ENCODE data around the gene TMEM191C.
"Not testable (repeated sequence)": the region's sequence is repeated elsewhere in the genome, so short reads cannot be mapped to it uniquely, and the experiment has no call there.

TMEM191C gene

GRCh38 chr22:21484039-21484438 is 16.9 kb downstream of the TMEM191C start:
- DNase-seq: not testable (repeated sequence)

- not testable (repeated sequence) for DNase-seq
Measured at GRCh38 chr22:21487723-21488122, 20.5 kb downstream of the TMEM191C start.

DNA sequence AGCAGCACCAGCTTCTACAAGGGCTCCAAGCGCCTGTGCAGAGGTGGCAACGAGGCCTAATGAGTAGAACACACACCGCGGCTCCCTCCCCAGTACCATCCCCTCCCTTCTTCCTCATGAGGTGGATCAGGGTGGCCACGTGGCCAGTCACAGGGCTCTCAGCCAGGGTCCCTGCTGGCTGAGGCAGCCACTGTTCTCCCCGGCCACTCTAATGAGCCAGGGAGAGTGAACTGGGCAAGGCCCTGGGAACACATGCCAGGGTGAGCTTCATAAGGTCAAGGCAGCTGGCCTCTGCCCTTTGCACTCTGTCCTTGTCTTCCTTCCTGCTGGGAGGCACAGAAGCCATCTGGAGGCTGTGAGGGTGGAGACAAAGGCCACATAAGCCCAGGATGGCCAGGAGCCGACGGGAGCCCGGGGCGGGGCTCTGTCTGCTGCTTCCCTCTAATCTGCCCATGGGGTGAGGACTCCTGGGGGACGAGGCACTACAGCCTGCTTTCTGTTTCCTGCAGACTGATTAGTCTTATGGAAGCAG is 22.0 kb downstream of the TMEM191C start:
- not testable (repeated sequence) for DNase-seq

GRCh38 chr22:21490556-21490955 is 23.4 kb downstream of the TMEM191C start:
- DNase-seq: not testable (repeated sequence)

GRCh38 chr22:21492271-21492670 is 25.1 kb downstream of the TMEM191C start:
- not testable (repeated sequence) for DNase-seq

DNA sequence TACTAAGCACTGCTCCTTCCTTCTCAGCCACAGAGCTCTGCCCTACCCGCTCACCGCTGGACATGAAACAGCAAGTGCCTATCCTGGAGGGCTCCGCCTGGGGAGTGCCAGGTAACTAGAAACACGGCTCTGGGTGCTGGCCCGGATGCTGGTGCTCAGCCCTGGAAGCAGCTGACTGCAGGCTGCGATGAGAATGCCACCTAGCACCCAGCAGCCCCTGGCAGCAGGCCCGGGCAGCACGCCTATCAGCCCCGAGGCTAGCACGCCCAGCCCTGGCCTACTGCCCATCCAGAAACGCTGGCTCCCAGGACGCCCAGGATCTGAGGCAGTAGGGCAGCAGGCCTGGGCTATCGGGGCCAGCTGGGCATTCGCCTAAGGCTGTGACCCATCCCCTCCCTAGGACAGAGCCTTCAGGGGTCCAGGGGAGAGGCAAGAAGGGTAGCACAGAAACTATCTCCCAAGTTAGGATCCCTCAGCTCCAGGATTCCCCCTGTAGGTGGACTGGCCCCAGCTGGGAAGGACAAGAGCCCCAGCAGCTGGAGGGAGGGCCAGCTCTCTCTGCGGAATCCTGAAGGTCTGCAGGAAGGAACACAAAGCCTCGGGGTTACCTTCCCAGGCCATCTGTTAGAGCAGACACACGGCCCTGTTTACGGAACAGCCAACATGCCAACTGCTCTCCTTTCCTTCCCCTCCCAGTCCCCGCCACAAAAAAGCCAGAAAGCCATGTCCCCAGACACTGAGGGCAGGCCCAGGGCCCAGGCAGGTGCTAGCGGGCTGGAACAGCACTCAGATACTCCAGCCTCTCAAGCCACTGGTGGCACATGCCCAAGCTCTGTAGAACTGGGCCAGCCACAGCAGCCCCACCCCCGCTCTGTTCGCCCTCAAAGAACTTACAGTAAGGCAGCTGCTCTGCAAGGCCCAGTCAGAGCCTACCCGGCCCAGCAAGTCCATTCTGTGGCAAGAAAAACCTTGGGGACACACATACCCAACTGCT is 26.9 kb downstream of the TMEM191C start:
- DNase-seq: not testable (repeated sequence)

DNA sequence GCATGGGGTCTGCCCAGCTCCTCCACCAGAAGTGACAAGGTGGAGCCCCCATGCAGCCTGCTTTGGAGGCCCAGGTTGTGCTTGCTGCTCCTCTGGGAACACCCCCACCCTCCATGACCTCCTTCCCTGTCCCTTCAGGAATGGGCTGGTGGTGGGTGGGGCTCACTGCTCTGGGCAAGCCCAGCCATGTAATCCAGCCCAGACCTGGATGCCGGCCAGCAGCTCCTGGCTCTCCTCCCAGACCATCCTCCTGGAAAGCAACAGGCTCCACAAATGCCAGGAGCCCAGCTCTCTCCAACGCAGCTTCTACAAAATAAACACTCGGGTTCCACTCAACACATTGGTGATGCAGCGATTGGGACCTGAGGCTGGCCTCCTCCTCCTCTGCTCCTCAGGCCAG is 30.8 kb downstream of the TMEM191C start:
- not testable (repeated sequence) for DNase-seq

- not testable (repeated sequence) for DNase-seq
Measured at GRCh38 chr22:21498489-21498888, 31.3 kb downstream of the TMEM191C start.

GRCh38 chr22:21499623-21500506 is 32.7 kb downstream of the TMEM191C start:
- DNase-seq: not testable (repeated sequence)

DNA sequence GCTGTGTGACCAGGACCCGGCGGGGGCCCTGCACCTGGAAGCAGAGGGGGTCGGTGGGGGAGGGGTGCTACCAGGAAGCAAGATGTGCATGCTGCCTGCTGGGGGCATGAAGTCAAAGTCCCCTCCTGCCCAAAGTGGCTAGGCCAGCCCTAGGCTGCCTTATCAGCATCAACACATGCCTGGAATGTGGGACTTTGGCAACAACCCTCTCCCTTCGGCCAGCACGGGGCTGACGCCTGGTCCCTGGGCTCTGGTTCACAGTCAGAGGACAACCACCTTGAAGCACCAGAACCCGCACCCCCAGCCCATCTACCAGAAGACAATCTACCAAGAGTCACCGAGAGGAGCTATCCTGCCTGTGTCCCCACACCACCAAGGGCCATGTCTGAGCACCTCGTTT is 43.2 kb downstream of the TMEM191C start:
- not testable (repeated sequence) for DNase-seq

DNA sequence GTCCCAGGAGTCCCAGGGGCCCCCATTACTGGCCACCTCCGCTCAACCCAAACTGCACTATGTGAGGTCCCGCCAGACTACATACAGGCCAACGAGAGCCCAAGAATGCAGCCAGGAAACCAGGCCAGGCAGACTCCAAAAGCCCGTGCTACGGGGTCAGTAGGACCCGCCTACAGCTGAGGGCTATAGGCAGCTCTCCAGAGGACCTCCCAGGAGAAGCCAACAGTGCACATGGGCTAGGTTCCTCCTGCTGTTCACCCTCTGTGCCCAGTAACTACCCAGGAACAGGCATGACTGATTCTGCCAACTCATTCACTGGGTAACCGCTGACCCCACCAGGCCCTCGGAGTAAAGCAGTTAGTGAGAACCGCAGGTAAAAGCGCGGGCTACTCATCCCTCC is 44.8 kb downstream of the TMEM191C start:
- DNase-seq: not testable (repeated sequence)

DNA sequence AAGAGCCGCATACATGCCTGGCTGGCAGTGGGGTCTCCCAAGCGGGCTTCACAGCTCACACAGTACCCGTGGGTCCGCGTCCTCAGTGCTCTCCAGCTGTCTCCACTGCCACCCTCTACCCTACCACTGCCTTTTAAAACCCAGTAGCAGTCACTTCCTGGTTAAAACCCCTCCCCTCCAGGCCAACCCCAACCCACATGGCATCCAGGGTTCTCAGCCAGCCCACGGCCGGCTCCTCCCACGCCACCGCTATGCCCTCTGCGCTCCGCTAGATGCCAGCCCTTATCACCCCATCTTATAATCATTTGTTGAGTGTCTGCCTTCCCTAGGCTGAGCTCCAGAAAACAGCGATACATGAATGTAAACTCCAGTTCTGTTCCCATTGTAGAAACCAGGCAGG is 46.9 kb downstream of the TMEM191C start:
- not testable (repeated sequence) for DNase-seq

DNA sequence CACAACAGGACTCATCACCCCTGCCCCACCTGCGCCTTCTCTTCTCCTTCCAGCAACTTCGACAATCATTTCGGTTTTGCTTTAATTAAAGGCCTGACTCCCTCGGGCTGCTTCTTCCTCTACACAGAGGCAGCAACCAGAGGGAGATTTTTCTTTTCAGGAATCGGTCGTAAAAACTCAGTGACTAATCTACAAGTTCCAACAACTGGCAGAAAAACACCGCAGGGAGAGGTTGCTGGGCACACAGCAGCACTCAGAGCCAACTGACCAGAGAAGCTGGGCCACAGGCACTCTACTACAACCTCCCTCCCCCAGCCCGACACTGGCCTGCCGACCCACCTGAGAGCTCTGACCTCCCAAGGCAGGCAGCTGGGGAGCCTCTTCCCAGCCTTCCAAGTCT is 48.0 kb downstream of the TMEM191C start:
- DNase-seq: not testable (repeated sequence)

- DNase-seq: not testable (repeated sequence)
Measured at GRCh38 chr22:21516522-21516921, 49.3 kb downstream of the TMEM191C start.

DNA sequence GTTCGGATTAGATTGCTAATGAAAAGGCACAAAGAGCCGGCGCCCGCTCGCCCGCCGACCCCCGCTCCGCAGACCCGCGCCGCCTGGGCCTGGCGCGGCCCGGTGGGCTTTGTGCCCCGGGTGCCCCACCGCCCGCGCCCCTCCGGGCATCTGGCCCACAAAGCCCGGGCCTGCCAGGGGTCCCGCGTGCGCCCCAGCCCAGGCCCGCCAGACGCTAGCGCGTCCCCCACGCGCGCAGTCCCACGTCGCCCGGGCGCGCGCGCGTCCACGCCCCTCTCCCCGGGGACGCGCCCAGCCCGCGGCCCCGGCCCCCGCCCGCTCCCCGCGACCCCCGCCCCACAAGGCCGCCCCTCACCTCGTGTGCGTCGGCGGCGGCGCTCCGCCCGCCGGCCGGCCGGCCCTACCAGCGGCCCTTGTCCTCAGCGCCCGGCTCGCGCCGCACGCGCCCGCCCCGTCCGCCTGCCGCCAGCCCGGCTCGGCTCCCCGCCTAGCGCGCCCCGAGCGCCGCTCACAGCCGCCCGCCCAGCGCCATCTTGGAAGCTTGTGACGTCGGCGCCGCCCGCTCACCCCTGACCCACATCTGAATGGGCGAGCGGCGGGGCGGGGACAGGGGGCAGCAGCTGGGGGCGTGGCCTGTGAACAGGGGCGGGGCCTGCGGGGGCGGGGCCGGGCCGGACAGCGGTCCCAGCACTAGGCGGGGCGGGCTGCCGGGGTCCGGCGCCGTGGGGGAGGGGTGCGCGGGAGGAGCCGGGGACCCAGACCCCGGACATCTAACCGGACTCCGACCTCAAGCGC is 50.0 kb downstream of the TMEM191C start:
- DNase-seq: not testable (repeated sequence)

Data from activated CD4-positive, alpha-beta T cell treated with anti-CD3 and anti-CD28 coated beads for 48 hours (primary cell).